ENCODE results near the gene KDM2A.
"Not testable (repeated sequence)": the region's sequence is repeated elsewhere in the genome, so short reads cannot be mapped to it uniquely, and the experiment has no call there.

KDM2A gene

GRCh38 chr11:67118181-67118766, 789 bp upstream of the KDM2A start:
- DNase-seq = peak; percentile 53 to 61

GRCh38 chr11:67119585-67120391, 725 bp downstream of the KDM2A start:
- peak in 1 of 2 donors; percentile 25 for DNase-seq

- DNase-seq = no peak
Observed at GRCh38 chr11:67120456-67120855, 1.4 kb downstream of the KDM2A start.

- DNase-seq = peak; percentile 34 to 55
Observed at GRCh38 chr11:67120881-67121710, 2.0 kb downstream of the KDM2A start.

- DNase-seq = not testable (repeated sequence)
Observed at GRCh38 chr11:67123801-67124200, 4.7 kb downstream of the KDM2A start.

GRCh38 chr11:67126243-67126642, 7.2 kb downstream of the KDM2A start:
- DNase-seq = not testable (repeated sequence)

GRCh38 chr11:67126986-67127385, 7.9 kb downstream of the KDM2A start:
- DNase-seq = no peak

- not testable (repeated sequence) for DNase-seq
Observed at GRCh38 chr11:67130861-67131260, 11.8 kb downstream of the KDM2A start.

- no peak for DNase-seq
Observed at GRCh38 chr11:67136156-67136555, 17.1 kb downstream of the KDM2A start.

GRCh38 chr11:67138922-67139321, 19.9 kb downstream of the KDM2A start:
- DNase-seq = no peak

GRCh38 chr11:67146516-67147226, 27.6 kb downstream of the KDM2A start:
- DNase-seq = no peak

- DNase-seq = no peak
Observed at GRCh38 chr11:67153971-67154370, 34.9 kb downstream of the KDM2A start.

- DNase-seq = no peak
Observed at GRCh38 chr11:67154726-67155125, 35.7 kb downstream of the KDM2A start.

GRCh38 chr11:67157691-67158090, 38.6 kb downstream of the KDM2A start:
- no peak for DNase-seq

- no peak for DNase-seq
Observed at GRCh38 chr11:67158221-67158620, 39.2 kb downstream of the KDM2A start.

- no peak for DNase-seq
Observed at GRCh38 chr11:67160045-67160444, 41.0 kb downstream of the KDM2A start.

GRCh38 chr11:67160872-67161783, 42.1 kb downstream of the KDM2A start:
- no peak for DNase-seq

- no peak for DNase-seq
Observed at GRCh38 chr11:67163006-67163405, 43.9 kb downstream of the KDM2A start.

- no peak for DNase-seq
Observed at GRCh38 chr11:67165623-67166022, 46.6 kb downstream of the KDM2A start.

GRCh38 chr11:67167091-67167490, 48.0 kb downstream of the KDM2A start:
- DNase-seq = no peak

- no peak for DNase-seq
Observed at GRCh38 chr11:67167719-67168118, 48.7 kb downstream of the KDM2A start.

GRCh38 chr11:67168911-67169310, 49.8 kb downstream of the KDM2A start:
- DNase-seq = not testable (repeated sequence)

Measured in CD4-positive, alpha-beta T cell treated with Interleukin-1 beta for 1 hour (primary cell).